Skeletal muscle cell (primary cell): ENCODE results near the gene BUB1.
"Not testable (repeated sequence)": the region's sequence is repeated elsewhere in the genome, so short reads cannot be mapped to it uniquely, and the experiment has no call there.

ENCODE experiments used
- DNase-seq: peaks from one replicate; pipeline ENCODE4 v3.0.0-alpha.2; 2010; ENCODE audit warnings: low read depth
- H3K4me3 ChIP-seq: 2 replicates; pipeline ENCODE4 v1.5.1; 2011; ENCODE audit warnings: low read depth, mild to moderate bottlenecking, control low read depth, low read length, moderate library complexity

BUB1 gene

GRCh38 chr2:110610613-110611250 lies 67.1 kb downstream of the BUB1 start:
- not testable (repeated sequence) for DNase-seq, H3K4me3 ChIP-seq

DNA sequence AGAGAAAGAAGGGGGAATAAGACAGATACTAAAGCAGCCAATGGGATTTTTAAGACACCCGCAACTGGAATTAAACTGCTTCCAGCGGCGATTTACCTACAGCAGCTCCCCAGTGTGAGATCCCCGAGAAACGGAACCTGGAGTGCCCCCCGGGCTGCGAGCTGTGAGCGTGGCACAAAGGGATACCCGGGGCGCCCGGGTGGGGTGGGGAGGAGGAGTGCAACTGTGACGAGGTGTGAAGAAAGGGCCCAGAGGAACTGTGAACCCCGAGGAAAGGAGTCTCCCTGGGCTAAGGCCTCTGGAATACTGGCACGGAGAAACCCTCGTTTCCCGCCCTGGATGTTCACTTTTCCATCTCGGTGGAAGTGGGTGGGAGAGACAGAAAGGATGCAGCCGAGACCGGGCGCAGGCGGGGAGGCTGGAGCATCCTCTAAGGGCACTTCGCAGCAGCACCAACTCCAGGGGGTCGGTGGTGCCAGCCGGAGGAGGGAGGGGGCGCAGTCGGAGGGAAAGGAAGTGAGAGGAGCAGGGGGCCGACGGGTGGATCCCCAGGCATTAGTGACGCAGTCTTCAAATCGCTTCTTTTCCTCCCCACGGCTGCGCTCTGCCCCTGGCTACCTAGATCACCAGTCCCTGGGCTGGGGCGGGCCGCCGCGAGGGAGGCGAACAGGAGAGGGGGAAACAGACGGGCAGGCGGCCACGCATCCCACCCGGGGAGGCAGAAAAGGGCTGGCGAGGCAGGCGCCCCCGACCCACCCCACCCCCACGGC lies 67.8 kb downstream of the BUB1 start:
- DNase-seq, H3K4me3 ChIP-seq: not testable (repeated sequence)

DNA sequence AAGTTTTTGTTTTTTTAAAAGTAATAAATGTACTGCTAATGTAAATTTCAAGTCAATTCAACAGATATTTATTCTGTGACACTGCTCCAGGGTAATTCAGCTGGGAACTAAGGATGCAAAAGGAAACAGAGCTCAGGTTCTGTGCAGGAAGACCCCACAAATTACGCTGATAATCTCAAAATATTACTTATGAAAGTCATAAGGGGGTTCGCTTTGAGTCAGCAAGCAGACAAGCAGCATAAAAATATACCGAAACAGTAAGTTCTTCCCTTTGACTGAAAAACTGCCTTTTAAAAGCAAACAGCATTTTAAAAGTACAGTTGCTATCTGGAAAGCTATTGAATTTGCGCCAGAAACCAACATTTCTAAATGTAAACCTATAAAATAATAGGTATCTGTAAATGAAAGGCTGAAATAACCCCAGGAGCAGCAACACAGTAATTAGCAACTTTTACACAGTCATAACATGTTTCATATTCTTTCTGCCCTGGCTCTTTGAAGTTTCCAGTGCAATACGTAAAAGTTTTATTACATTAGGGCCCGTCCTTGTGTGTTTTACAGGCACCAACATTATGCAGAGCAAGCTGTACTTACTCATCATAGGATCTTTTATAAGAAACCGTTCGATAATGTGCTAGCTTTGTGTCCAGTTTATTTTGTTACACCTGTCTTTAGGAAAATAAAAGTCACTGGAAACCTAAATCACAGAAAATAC lies 68.9 kb downstream of the BUB1 start:
- not testable (repeated sequence) for DNase-seq, H3K4me3 ChIP-seq

- DNase-seq, H3K4me3 ChIP-seq: not testable (repeated sequence)
Measured at GRCh38 chr2:110605057-110605456, 72.8 kb downstream of the BUB1 start.

DNA sequence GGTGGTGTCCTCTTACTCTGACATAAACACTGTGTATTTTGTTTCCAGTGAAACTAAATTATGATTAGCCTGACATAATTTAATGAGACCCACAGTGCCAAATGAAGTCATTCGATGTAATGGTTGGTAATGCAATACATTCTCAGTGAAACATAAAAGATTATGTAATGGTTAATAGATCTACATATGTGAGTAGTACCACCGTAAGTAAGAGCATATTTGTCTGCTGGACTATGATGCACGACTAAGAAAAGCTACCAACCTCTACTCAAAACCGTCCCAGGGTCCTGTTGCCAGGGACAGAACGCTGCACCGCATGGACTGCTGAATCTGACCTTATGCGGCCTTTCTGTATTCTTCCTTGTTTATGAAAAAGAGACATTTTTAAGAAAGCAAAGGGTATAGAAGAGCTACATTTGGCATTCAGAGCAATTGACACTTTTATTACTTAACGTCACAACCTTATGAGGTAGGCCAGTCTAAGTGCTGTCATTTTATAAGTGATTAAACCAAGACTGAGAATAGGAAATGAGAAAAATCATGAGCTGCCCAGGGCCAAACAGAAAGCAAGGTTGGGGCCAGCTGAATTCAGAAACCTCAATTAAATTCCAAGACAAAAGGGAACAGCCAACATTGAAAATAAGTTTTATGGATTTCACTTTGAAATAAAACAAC lies 73.8 kb downstream of the BUB1 start:
- not testable (repeated sequence) for H3K4me3 ChIP-seq, DNase-seq

DNA sequence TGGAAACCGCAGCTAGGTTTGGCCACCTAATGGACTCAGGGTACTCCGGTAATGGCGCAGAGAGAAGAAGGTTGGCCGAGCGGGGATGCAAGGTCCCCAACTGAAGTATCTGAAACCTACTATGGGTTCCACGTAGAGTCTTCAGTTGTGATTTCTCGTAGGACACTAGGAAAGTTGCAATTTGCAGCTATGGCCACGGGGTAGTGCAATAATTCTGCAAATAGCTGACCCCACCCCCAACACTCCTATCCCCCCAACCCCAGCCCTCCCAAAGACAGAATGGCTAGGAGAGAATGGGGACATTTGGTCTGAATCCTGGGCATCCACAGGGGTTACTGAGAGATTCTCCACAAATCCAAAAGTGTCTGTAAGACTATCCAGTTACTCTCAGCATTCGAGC lies 75.7 kb downstream of the BUB1 start:
- not testable (repeated sequence) for H3K4me3 ChIP-seq, DNase-seq

DNA sequence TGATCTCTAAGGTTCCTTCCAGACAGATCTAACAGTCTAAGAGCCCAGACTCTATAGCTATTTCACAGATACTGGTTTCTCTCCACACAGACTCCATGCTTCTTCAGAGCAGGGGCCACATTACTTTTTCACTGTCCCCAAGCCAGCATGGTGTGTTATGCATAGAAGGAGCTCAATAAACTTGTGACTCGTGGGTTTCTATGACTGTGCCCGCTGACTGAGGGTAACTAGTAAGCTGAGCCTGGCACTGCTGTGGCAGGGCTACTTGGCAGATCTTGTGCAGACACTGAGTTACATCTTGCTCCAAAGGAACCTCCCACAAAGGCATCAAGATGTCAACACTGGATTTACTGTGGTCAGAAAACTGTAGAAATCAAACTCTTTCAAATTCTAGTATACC lies 85.9 kb downstream of the BUB1 start:
- not testable (repeated sequence) for DNase-seq, H3K4me3 ChIP-seq

DNA sequence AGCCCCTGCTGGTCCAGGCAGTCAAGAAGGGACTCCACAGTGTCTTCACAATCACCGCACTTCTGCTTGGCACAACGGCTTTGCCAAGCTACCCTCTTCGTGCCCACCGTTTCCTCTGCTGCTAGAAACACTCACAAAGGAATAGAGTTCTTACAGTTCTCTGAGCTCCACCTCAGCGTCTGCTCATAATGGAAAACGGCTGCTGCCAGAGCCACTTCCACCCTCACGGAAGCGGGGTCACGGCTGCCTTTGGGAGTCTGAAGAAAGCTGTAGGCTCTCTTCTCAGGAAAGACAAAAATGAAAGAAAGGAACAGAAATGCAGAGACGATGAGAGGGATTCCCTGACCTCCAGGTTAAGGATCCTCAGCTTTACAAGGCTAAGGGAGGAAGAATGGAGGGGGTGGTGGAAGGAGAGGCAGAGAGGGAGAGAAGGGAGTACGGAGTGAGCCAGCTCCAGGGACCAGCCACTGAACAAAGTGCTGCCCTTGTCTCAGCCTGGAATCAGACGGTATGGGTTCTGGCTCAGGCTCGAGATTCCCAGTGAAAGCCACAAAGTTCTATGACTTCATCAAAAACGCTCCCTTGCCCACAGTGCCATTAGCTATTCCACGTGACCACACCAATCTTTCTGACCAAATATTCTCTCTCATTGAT lies 88.1 kb downstream of the BUB1 start:
- not testable (repeated sequence) for H3K4me3 ChIP-seq, DNase-seq

DNA sequence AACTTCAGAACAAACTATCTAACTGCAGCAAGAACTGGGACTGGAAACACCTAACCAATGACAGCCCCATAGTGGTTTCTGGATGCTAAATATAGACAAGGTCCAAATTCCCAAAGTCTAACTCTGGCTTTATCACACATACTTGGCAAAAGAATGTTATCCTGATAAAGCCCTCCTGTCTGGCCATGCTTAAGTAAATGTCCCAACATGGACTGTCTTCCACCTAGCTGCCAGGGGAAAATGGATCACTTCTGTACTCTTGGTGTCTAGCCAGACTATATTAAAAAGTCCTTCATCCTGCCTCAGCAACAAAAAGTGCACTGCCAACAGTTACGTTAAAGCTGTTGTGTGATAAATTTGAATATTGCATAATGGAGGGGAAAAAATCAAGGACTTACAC lies 89.3 kb downstream of the BUB1 start:
- not testable (repeated sequence) for H3K4me3 ChIP-seq, DNase-seq
